HAP-1 (cell line): ENCODE results near the gene CCDC122.

Experiments
- DNase-seq, 2 experiments: peaks; one replicate each; pipeline ENCODE4 v3.0.0-alpha.2; 2016 to 2020; ENCODE audit warnings: low spot score in 2 of 2
- H3K27me3 ChIP-seq: fragments of 250-450 bp; sonication (Bioruptor Pico); 2 replicates; pipeline ENCODE4 v1.5.1; 2020; ENCODE audit warnings: low read depth, mild to moderate bottlenecking, moderate library complexity
- H3K36me3 ChIP-seq: fragments of 250-450 bp; sonication (Bioruptor Pico); replicated peaks from 2 replicates; pipeline ENCODE4 v1.5.1; 2020; ENCODE audit warnings: mild to moderate bottlenecking
- H3K4me1 ChIP-seq: fragments of 250-450 bp; sonication (Bioruptor Pico); 2 replicates; pipeline ENCODE4 v1.5.1; 2020; ENCODE audit warnings: mild to moderate bottlenecking
- H3K4me3 ChIP-seq: fragments of 250-450 bp; sonication (Bioruptor Pico); 2 replicates; pipeline ENCODE4 v1.5.1; 2020; ENCODE audit warnings: mild to moderate bottlenecking, moderate library complexity
- H3K9me3 ChIP-seq: fragments of 250-450 bp; sonication (Bioruptor Pico); 2 replicates; pipeline ENCODE4 v1.5.1; 2020; ENCODE audit warnings: mild to moderate bottlenecking, moderate library complexity
- in situ Hi-C: fragments of 300-500 bp; cut with MboI; formaldehyde crosslinking; loops from 3 replicates; pipeline ENCODE4 v1.14.3; 2020; ENCODE audit warnings: low sequenced_read_pairs, inconsistent platforms, mixed read lengths

CCDC122 gene

DNA sequence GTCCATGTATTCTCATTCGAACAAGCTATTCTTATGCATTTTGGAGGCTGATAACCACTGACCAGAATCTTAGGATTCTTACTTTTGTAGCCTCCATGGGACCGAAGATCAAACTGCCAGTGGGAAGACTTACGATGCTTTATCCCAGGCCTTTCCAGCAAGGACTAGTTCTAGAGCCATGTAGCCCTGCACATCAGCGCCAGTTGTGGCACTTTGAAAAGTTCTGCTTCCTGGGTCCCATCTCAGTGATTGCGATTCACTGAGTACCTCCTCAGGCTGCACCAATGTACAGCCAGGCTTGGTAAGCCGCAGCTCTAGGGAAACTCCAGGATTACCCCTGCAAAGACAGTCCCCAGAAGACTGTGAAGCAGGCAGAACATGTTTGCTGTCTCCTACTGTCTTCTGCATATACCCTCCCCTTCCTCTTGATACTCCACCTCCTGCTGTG lies 73.8 kb downstream of the CCDC122 start:
- Histone ChIP-seq H3K36me3 (no peaks in the 10 kb centered on the region), H3K27me3 (peaks cover 15% of the 10 kb centered on the region), H3K9me3 (no peaks in the 10 kb centered on the region), H3K4me1 (no peaks in the 10 kb centered on the region), H3K4me3 (no peak overlapping the region)
- in situ Hi-C loops = loop anchor here (25.0 kb wide), 2 partner anchors 693 to 843 kb away; no protein-coding TSS in a partner anchor
- no peak for DNase-seq

DNA sequence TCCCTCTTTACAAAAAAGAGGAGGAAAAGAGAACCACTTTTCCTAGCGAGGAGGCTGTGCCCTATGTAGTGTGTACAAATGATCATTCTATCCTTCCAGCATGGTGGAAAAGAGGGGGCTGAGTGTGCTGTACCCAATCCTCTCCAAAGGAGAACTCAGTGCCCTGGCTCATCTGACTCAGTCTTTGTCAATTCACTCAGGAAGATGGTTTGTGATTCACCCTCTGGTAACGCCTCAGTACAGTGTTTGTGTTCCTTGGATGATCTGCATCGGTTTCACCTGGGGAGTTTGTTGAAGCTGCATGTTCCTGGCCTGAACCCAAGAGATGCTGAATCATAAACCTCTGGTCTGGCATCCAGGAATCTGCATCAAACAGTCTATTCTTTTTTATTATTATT lies 74.5 kb downstream of the CCDC122 start:
- in situ Hi-C loops = loop anchor here (25.0 kb wide), 2 partner anchors 693 to 843 kb away; no protein-coding TSS in a partner anchor
- Histone ChIP-seq H3K27me3 (peaks cover 15% of the 10 kb centered on the region), H3K4me3 (no peak overlapping the region), H3K36me3 (no peaks in the 10 kb centered on the region), H3K9me3 (no peaks in the 10 kb centered on the region), H3K4me1 (no peaks in the 10 kb centered on the region)
- no peak for DNase-seq

DNA sequence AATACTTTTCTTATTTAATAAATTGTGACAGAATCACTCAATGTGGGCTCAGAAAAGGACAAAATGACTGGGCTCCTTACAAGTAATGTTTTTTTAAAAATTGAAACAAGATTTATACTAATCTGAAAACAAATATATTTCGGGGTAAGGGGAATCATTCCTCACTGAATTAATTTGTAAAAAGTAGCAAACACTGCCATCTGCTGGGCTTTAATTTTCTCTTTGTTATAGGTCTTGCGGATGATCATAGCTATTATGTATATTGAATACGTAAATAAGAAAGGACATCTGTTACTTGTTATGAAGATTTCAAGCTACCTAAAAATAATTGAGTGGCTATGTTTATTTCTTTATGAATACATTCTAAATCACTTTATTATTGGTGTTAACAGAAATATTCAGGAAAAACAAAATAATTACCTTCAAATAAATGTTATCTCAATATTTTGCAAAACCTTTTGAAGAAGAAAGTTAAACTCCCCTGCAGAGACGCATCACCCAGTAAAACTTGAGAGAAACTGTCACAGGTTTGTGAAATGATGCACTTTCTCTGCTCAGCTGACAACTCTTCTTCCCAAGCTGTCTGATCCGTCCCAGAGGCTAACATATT lies 75.0 kb downstream of the CCDC122 start:
- Histone ChIP-seq H3K9me3 (no peaks in the 10 kb centered on the region), H3K4me3 (no peak overlapping the region), H3K27me3 (peaks cover 14% of the 10 kb centered on the region), H3K4me1 (no peaks in the 10 kb centered on the region), H3K36me3 (no peaks in the 10 kb centered on the region)
- peak; percentile 55 to 68 for DNase-seq
- in situ Hi-C loops = loop anchor here (25.0 kb wide), 2 partner anchors 692 to 842 kb away; no protein-coding TSS in a partner anchor

DNA sequence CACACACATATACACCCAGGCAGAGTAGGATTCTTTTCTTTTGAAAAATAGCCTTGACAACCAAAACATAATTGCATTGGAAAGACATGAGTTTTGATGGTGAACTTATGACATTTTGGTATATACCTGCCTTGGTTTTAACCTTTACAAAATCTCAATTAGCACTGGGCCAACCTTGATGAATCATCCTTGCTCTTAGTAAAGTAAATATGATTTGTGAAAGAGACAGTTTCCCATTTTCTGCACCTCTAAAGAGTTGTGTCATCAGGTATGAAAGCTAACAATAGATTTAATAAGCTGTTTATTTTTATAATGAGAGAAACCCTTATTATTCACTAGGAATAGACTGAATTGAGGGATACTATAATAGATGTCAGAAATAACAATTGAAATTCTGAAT lies 77.0 kb downstream of the CCDC122 start:
- H3K9me3 ChIP-seq = no peaks in the 10 kb centered on the region
- H3K27me3 ChIP-seq = 0 out of 2 replicates have a peak, but pooled peaks cover 3% of the 10 kb centered on the region
- no peaks in the 10 kb centered on the region for H3K4me1 ChIP-seq
- no peak for DNase-seq
- in situ Hi-C loops = loop anchor here (25.0 kb wide), 2 partner anchors 690 to 840 kb away; no protein-coding TSS in a partner anchor
- H3K4me3 ChIP-seq = no peak overlapping the region
- no peaks in the 10 kb centered on the region for H3K36me3 ChIP-seq

DNA sequence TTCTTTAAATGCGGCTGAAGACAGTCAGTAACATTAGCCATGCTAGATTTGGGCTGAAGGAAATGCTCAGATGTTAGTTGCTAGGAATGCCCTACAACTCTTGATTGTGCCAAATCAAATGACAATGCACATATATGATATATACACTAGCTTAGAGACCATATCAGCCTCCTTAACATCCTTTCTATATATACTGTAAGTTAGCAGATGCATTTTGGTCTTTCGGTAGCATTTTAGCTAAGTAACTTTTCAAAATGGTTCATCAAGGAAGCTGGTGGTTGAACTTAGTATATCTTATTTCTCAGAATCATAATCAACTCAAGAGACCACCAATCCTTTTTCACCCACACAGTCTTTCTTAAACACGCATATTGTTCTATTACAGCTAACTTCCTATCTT lies 78.7 kb downstream of the CCDC122 start:
- DNase-seq = no peak
- in situ Hi-C loops = loop anchor here (25.0 kb wide), 2 partner anchors 689 to 839 kb away; no protein-coding TSS in a partner anchor
- Histone ChIP-seq H3K27me3 (no peaks in the 10 kb centered on the region), H3K4me1 (no peaks in the 10 kb centered on the region), H3K36me3 (no peaks in the 10 kb centered on the region), H3K9me3 (no peaks in the 10 kb centered on the region), H3K4me3 (no peak overlapping the region)

DNA sequence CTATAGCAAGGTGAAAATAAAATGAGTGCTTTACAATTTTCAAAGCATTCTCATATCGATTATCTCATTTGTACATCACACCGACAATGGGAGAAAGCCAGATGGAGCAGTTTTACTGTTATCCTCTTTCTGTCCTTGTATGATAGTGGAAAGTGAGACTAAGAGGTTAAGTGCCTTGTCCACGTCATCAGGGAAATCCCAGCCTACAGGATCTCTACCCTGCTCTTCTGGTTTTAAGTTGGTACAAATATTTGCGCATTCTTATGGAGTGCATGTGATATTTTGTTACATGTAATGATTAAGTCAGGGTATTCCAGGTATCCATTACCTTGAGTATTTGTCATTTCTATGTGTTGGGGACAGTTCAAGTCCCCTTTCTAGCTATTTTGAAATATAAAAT lies 80.3 kb downstream of the CCDC122 start:
- DNase-seq = no peak
- no peaks in the 10 kb centered on the region for H3K36me3 ChIP-seq
- no peak overlapping the region for H3K4me3 ChIP-seq
- H3K27me3 ChIP-seq = no peaks in the 10 kb centered on the region
- in situ Hi-C loops = loop anchor here (25.0 kb wide), 1 partner anchor 487 kb away; no protein-coding TSS in a partner anchor
- no peaks in the 10 kb centered on the region for H3K9me3 ChIP-seq
- H3K4me1 ChIP-seq = 0 out of 2 replicates have a peak, but pooled peaks cover 3% of the 10 kb centered on the region

DNA sequence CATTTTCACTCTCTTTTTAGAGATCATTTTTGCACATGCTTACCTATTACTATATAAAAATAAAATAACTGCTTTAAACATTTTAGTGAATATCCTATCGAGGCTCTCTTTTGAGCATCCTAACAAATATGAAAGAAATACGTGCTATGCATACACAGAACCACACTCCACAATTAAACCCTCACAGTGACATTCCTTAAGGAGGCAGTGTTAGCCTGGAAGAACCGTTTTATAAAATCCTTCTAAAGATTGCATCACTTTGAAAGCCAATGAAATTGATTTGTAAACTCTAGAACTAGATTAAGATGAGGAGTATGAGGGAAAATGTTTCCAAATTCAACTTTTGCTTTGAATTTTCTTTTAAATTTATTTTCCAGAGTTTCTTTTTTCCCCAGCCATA lies 81.7 kb downstream of the CCDC122 start:
- in situ Hi-C loops = loop anchor here (25.0 kb wide), 1 partner anchor 486 kb away; no protein-coding TSS in a partner anchor
- Histone ChIP-seq H3K4me3 (no peak overlapping the region), H3K4me1 (0 out of 2 replicates have a peak, but pooled peaks cover 3% of the 10 kb centered on the region), H3K27me3 (no peaks in the 10 kb centered on the region), H3K36me3 (no peaks in the 10 kb centered on the region), H3K9me3 (no peaks in the 10 kb centered on the region)
- no peak for DNase-seq

DNA sequence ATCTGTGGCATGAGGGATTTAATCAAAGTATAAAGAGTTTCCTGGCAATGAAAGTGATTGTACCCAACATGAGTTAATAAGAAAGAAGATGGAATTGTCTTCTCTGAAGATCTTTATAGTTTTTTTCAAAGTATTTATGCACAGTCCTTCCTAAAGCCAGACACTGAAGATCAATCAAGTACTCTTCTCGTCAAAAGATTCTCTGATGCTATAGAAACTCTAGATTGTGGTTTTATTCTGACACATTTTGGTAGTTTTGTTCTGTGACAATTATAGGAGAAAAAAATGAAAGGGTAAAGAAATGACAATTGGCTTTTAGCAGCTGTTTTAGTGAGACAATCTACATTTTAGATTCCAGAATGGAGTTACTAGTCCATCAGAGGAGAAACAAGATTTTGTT lies 82.4 kb downstream of the CCDC122 start:
- no peak for DNase-seq
- no peaks in the 10 kb centered on the region for H3K27me3 ChIP-seq
- H3K9me3 ChIP-seq = no peaks in the 10 kb centered on the region
- no peak overlapping the region for H3K4me3 ChIP-seq
- no peaks in the 10 kb centered on the region for H3K36me3 ChIP-seq
- in situ Hi-C loops = loop anchor here (25.0 kb wide), 1 partner anchor 485 kb away; no protein-coding TSS in a partner anchor
- 0 out of 2 replicates have a peak, but pooled peaks cover 3% of the 10 kb centered on the region for H3K4me1 ChIP-seq

DNA sequence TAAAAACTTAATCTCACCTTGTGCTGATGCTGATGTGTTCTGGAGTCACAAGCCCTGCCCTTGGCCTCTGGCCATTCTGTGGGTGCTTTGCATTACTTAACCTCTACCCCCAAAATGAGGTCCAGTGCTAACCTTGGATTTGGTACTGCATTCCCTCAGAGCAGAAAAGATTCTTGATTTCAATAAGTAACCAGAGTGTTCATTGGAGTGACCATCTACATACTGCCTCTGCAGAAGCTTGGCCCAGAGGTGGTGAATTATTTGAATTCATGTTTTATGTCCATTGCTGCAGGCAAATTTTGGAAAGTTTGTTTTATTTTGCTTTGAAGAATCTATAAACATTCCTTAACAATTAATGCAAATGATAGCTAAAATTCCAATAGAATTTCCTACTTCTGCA lies 85.1 kb downstream of the CCDC122 start:
- H3K36me3 ChIP-seq = no peaks in the 10 kb centered on the region
- in situ Hi-C loops = loop anchor here (25.0 kb wide), 1 partner anchor 482 kb away; no protein-coding TSS in a partner anchor
- no peaks in the 10 kb centered on the region for H3K9me3 ChIP-seq
- 0 out of 2 replicates have a peak, but pooled peaks cover 3% of the 10 kb centered on the region for H3K4me1 ChIP-seq
- H3K4me3 ChIP-seq = no peak overlapping the region
- no peak for DNase-seq
- H3K27me3 ChIP-seq = no peaks in the 10 kb centered on the region

DNA sequence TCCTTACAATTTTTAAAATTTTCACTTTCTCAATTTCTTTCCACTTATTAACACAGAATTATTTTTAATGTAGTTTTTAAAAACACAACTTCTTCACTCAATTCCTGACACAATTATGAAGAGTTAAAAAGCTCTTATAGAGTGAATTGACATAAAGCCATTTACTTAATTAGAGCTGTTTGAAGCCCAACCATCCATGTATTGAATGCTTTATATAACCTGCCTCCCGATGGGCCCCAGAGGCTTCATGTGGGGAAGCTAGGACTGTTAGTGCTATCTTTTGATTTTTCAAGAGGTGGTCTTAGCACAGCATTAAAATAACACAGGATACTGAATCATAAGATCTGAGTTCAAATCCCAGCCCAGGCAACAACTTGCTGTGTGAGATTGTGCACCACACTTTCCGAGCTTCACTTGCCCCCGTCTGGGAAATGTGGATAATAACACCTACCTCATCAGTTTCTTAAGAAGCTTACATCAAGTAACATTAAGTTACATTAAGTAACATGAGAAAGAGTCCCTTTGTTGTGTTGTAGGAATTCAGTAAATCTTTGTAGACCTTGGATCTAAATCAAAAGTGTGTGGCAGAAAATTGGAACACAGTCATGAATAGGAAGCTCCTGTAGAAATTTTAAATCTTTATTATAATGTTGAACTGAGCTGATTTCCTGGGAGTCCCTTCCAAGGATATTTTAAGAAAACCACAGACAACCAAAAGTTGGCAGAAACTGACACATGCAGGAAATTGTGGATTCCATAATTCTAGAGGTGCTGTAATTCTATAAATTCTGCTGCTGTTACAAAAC lies 87.3 kb downstream of the CCDC122 start:
- H3K4me1 ChIP-seq = peaks cover 13% of the 10 kb centered on the region
- DNase-seq = no peak
- no peaks in the 10 kb centered on the region for H3K36me3 ChIP-seq
- no peaks in the 10 kb centered on the region for H3K9me3 ChIP-seq
- in situ Hi-C loops = loop anchor here (25.0 kb wide), 1 partner anchor 480 kb away; no protein-coding TSS in a partner anchor
- no peaks in the 10 kb centered on the region for H3K27me3 ChIP-seq
- no peak overlapping the region for H3K4me3 ChIP-seq

DNA sequence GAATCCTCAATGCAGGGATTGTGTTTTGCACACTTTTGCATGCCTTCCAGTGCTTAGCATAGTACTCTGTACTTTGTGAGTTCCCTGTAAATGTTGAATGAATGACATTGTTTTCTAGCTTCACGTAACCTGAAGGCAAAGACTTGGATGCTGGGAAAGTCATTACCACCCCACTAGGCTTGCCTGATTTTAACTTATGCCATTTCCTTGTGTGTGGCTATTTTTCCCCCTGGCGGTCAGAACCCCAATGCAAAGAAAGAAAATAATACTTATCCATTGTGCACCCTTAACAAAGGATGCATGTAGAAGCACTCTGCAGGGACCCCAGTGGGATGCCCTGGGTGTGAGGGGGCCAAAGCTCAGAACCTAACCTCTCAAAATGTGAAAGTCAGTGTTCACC lies 91.5 kb downstream of the CCDC122 start:
- no peaks in the 10 kb centered on the region for H3K36me3 ChIP-seq
- peak; percentile 68 for DNase-seq
- H3K27me3 ChIP-seq = no peaks in the 10 kb centered on the region
- in situ Hi-C loops = loop anchor here (25.0 kb wide), 1 partner anchor 476 kb away; no protein-coding TSS in a partner anchor
- no peaks in the 10 kb centered on the region for H3K9me3 ChIP-seq
- peak overlapping the region; percentile 50 for H3K4me3 ChIP-seq
- H3K4me1 ChIP-seq = peaks cover 11% of the 10 kb centered on the region

DNA sequence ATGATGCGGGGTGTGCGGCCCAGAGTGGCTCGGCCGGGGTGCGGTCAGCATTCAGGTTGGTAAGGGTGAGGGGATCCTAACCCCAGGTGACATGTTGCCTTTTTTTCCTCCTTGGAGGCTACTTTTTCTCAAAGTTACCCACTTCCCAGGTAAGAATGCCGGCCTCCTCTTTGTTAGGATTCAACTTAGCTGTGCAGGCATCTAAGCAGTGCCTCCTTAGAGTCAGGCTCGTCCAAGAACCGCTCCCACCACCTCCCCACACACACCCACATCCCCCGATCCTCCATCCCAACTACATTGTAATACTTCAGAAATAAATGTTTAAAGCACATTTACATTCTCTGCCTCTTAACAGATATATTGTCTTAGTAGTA lies 92.0 kb downstream of the CCDC122 start:
- no peaks in the 10 kb centered on the region for H3K27me3 ChIP-seq
- H3K36me3 ChIP-seq = no peaks in the 10 kb centered on the region
- H3K4me3 ChIP-seq = peak overlapping the region; percentile 50
- in situ Hi-C loops = loop anchor here (25.0 kb wide), 1 partner anchor 475 kb away; no protein-coding TSS in a partner anchor
- DNase-seq = peak in 1 of 2 experiments; percentile 28
- H3K9me3 ChIP-seq = no peaks in the 10 kb centered on the region
- peaks cover 11% of the 10 kb centered on the region for H3K4me1 ChIP-seq

DNA sequence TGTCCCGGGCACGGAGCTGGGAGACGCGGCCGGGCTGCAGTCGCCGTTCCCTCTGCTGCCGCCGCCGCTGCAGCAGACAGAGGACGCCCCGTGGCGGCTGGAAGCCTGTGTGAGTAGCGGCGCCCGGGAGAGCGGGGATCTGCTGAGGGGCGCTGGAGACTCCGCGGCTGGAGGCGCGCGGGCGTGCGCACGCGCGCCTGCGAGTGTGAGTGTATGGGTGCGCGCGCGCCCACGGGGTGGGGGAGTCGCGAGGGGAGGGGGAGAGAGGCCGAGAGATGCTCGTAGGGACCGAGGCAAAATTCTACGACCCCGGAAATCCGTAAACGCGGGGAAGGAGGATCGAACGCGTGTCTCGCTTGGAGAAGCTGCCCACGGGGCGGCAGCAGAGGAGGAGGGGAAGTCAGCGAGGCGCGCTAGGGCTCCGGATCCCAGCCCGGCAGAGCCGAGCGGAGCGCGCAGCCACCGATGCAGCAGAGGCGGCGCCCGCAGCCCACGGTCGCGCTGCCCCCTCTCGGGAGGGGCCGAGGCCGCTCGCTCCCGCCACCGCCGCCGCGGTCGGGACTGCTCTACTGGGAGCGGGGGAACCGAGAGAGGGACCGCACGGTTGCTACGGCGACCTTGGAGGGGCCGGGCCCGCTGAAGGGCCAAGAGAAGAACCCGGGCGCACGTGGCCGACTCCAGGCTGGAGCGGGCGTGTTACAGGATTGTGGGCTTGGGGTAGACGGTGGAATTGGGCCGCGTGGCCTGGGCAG lies 92.6 kb downstream of the CCDC122 start, which contains the start of gene ENOX1:
TSS of gene ENOX1 (minus strand) at position 207 of the 752 bp plus-strand sequence.
- Histone ChIP-seq H3K27me3 (no peaks in the 10 kb centered on the region), H3K4me1 (peaks cover 11% of the 10 kb centered on the region), H3K36me3 (no peaks in the 10 kb centered on the region), H3K9me3 (no peaks in the 10 kb centered on the region), H3K4me3 (peak within 1 kb of the TSS; percentile 50)
- peak; percentile 69 to 76 for DNase-seq
- in situ Hi-C loops = loop anchor here (25.0 kb wide), 1 partner anchor 475 kb away; no protein-coding TSS in a partner anchor
